ENCODE results near the gene KLHL17.

DNA sequence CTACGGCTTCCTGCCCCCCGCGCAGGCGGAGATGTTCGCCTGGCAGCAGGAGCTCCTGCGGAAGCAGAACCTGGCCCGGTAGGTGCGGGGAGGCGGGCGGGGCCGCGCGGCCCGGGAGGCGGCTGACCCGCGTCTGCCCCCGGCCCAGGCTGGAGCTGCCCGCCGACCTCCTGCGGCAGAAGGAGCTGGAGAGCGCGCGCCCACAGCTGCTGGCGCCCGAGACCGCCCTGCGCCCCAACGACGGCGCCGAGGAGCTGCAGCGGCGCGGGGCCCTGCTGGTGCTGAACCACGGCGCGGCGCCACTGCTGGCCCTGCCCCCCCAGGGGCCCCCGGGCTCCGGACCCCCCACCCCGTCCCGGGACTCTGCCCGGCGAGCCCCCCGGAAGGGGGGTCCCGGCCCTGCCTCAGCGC, 18.0 kb upstream of the KLHL17 start:
- no peak for TF ChIP-seq CTCF (IDR thresholded peaks at IDR 0.05)
- no peak for TF ChIP-seq EP300 (IDR thresholded peaks at IDR 0.05)
- no peak for TF ChIP-seq POLR2AphosphoS5 (IDR thresholded peaks at IDR 0.05)
- TF ChIP-seq POLR2A (IDR thresholded peaks at IDR 0.05; ENCODE audit: low read depth) = no peak
